ENCODE data around the gene AMN. TPM values are rescaled to one million over a fixed set of nuclear protein-coding genes. Genes with fewer than 3 reads are reported as not detected.
"Not testable (repeated sequence)": the region's sequence is repeated elsewhere in the genome, so short reads cannot be mapped to it uniquely, and the experiment has no call there.

AMN gene
- polyA plus RNA-seq, 1 of the 3 experiments (the other 2 are of a cell fraction) = 0.03 TPM

DNA sequence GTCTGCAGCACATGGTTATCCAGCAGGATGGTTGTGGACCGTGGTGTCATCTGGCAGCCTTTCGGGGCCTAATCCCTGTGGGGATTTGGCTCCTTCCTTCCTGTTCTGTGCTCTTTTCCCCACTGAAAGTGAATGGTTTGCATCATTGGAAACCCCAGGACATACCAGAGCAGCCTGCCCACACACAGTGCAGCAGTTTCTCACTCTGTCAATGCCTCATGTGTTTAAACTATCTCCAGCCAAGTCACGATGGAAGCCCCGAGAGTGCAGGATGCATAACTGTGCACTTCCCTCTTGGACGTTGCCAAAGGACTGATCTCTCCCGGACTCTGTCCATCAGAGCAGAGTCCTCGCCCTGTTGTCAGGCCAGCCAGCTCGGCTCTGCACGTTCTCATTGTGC, 29.0 kb upstream of the AMN start (continued):
- no peak for TF ChIP-seq POLR2AphosphoS5 (IDR thresholded peaks at IDR 0.05; ENCODE audit: low read depth, low read length)

DNA sequence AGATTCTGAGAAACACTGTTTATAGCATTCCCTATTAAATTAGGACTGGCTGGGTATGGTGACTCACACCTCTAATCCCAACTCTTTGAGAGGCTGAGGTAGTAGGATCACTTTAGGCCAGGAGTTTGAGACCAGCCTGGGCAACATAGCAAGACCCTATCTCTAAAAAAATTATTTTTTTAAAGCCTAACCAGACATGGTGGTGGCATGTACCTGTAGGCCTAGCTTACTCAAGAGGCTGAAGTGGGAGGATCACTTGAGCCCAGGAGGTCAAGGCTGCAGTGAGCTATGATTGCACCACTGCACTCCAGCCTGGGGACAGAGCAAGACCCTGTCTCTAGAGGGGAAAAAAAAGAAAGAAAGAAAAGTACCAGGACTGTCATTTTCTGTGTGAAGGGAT, 25.7 kb upstream of the AMN start:
- POLR2A ChIA-PET = not testable (repeated sequence)
- CTCF ChIA-PET = interaction anchor here (1.0 kb wide), 1 partner anchor 21 kb away, joined by 4 read pairs; no protein-coding TSS in a partner anchor

DNA sequence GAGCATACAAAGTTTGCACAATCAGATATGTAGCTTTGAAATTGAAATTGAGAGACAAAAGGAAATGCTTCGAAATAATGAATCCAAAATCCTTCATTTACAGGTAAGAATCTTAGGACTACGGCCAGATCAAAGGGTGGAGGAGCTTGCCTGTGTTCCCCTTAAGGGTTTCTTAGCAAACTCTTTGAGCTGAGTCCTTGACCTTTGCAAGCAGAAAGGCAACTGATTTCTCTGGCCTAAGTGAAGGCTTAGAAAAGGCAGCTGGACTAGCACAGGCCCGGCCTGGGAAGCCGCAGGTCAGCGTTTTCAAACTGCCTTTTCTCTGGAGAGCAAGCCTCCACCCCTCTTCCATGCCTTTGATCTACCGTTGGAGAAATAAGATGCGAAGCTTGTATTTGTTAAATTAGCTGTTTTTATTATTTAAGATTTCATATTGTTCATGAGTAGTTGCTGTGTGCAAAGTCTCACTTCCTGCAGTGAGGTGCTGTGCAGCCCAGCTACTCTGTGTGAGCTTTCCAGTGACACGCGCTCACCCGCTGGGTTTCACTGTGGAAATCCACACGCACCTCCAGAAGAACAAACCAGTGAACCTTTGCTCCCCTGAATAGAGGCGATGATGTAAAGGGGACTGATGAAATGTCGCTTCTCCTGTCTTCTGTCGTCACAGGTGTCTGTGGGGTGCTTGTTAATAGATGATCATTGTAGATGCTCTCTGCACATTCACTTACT, 25.0 kb upstream of the AMN start:
- ChIA-PET CTCF (interaction anchor here (1.0 kb wide), 1 partner anchor 20 kb away, joined by 4 read pairs; no protein-coding TSS in a partner anchor), POLR2A (no interaction called here)

More for the DNA sequence above, 25.7 kb upstream of the AMN start:
- H3K36me3 ChIP-seq (replicated peaks in 1 of 2; ENCODE audit: control insufficient read depth in 1 of 2, insufficient read depth in 2 of 2, low read length in 1 of 2) = peaks cover 9 to 21% of the 10 kb centered on the region in 2 experiments
- not testable (repeated sequence) for H3K9me3 ChIP-seq; H3K9me2 ChIP-seq; H4K20me1 ChIP-seq (ENCODE audit: insufficient read depth); H3K27ac ChIP-seq (ENCODE audit: low read depth in 2 of 2, low read length in 1 of 2); H3F3A ChIP-seq (replicated peaks; ENCODE audit: insufficient read depth); H3K4me2 ChIP-seq; H2AFZ ChIP-seq (ENCODE audit: low read depth); H3K27me3 ChIP-seq (ENCODE audit: insufficient read depth); H3K4me3 ChIP-seq (ENCODE audit: low read depth in 2 of 2, low read length in 1 of 2); DNase-seq; H3K79me2 ChIP-seq (ENCODE audit: insufficient read depth); H3K9ac ChIP-seq; H3K4me1 ChIP-seq (ENCODE audit: control insufficient read depth in 1 of 2, insufficient read depth in 2 of 2, low read depth in 1 of 2, low read length in 1 of 2)

More for the DNA sequence above, 25.0 kb upstream of the AMN start:
- Histone ChIP-seq H3K4me1 (ENCODE audit: control insufficient read depth in 1 of 2, insufficient read depth in 2 of 2, low read depth in 1 of 2, low read length in 1 of 2) (no peaks in the 10 kb centered on the region; a peak in 1 of 4 replicates), H3K27me3 (ENCODE audit: insufficient read depth) (no peaks in the 10 kb centered on the region), H3K36me3 (replicated peaks in 1 of 2; ENCODE audit: control insufficient read depth in 1 of 2, insufficient read depth in 2 of 2, low read length in 1 of 2) (peaks cover 10 to 21% of the 10 kb centered on the region in 2 experiments), H3K79me2 (ENCODE audit: insufficient read depth) (no peaks in the 10 kb centered on the region), H3K27ac (ENCODE audit: low read depth in 2 of 2, low read length in 1 of 2) (no peak overlapping the region), H3K4me3 (ENCODE audit: low read depth in 2 of 2, low read length in 1 of 2) (no peak overlapping the region), H3K9ac (no peak overlapping the region), H3F3A (replicated peaks; ENCODE audit: insufficient read depth) (no peaks in the 10 kb centered on the region), H3K9me3 (no peaks in the 10 kb centered on the region), H3K4me2 (no peak overlapping the region), H2AFZ (ENCODE audit: low read depth) (no peak overlapping the region), H3K9me2 (no peaks in the 10 kb centered on the region), H4K20me1 (ENCODE audit: insufficient read depth) (no peaks in the 10 kb centered on the region)
- TF ChIP-seq POLR2AphosphoS5 (IDR thresholded peaks at IDR 0.05; ENCODE audit: low read depth, low read length) (no peak), TCF12 (IDR thresholded peaks at IDR 0.05) (no peak), RFX5 (IDR thresholded peaks at IDR 0.05; ENCODE audit: low read length) (no peak), TEAD4 (IDR thresholded peaks at IDR 0.05; ENCODE audit: borderline replicate concordance, insufficient read depth) (no peak), RXRA (IDR thresholded peaks at IDR 0.05; ENCODE audit: borderline replicate concordance, low read depth) (no peak), FOXJ3 (CRISPR knock-in tag; IDR thresholded peaks at IDR 0.05) (no peak), EP300 (IDR thresholded peaks at IDR 0.05; ENCODE audit: borderline replicate concordance in 1 of 2, low read depth in 1 of 2, low read length in 1 of 2) (no peak), RCOR1 (IDR thresholded peaks at IDR 0.05; ENCODE audit: low read length) (no peak), SIN3A (IDR thresholded peaks at IDR 0.05; ENCODE audit: borderline replicate concordance, low read depth, low read length) (no peak), GABPA (IDR thresholded peaks at IDR 0.05; ENCODE audit: low read depth) (no peak)
- TF ChIP-seq, protein P1, sequence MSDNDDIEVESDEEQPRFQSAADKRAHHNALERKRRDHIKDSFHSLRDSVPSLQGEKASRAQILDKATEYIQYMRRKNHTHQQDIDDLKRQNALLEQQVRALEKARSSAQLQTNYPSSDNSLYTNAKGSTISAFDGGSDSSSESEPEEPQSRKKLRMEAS (IDR thresholded peaks at IDR 0.05; ENCODE audit: low read depth) = no peak
- TF ChIP-seq, protein P2, sequence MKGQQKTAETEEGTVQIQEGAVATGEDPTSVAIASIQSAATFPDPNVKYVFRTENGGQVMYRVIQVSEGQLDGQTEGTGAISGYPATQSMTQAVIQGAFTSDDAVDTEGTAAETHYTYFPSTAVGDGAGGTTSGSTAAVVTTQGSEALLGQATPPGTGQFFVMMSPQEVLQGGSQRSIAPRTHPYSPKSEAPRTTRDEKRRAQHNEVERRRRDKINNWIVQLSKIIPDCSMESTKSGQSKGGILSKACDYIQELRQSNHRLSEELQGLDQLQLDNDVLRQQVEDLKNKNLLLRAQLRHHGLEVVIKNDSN (IDR thresholded peaks at IDR 0.05; ENCODE audit: borderline replicate concordance, low read depth) = no peak
- TF ChIP-seq, protein P3, sequence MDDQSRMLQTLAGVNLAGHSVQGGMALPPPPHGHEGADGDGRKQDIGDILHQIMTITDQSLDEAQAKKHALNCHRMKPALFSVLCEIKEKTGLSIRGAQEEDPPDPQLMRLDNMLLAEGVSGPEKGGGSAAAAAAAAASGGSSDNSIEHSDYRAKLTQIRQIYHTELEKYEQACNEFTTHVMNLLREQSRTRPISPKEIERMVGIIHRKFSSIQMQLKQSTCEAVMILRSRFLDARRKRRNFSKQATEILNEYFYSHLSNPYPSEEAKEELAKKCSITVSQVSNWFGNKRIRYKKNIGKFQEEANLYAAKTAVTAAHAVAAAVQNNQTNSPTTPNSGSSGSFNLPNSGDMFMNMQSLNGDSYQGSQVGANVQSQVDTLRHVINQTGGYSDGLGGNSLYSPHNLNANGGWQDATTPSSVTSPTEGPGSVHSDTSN (IDR thresholded peaks at IDR 0.05) = no peak
- DNase-seq = no peak
- WGBS (ENCODE audit: low lambda C conversion rate) = 94% methylated on average over 13 of the region's 14 CpGs
